Measurements from ENCODE around the gene RALGAPA2. TPM values are rescaled to one million over a fixed set of nuclear protein-coding genes. Genes with fewer than 3 reads are reported as not detected.

The RALGAPA2 gene
- total RNA-seq, 6 experiments from 2014 or later, result 2.4 to 3.7 (median 3.2) TPM

GRCh38 chr20:20608041-20608440 is 104.4 kb downstream of the RALGAPA2 start:
- no peaks in the 10 kb centered on the region for H3K4me1 Mint-ChIP-seq (ENCODE audit: low read depth)
- DNase-seq, result no peak
- peaks cover 3% of the 10 kb centered on the region; the same call in 1 of the 2 replicates for H3K27me3 Mint-ChIP-seq (ENCODE audit: insufficient read depth)
- no peaks in the 10 kb centered on the region for H3K36me3 Mint-ChIP-seq (ENCODE audit: low read depth)
- no peak overlapping the region for H3K27ac Mint-ChIP-seq
- TF ChIP-seq CTCF (IDR thresholded peaks at IDR 0.05), result no peak
- H3K9me3 Mint-ChIP-seq, result no peaks in the 10 kb centered on the region
- no peak overlapping the region for H3K4me3 Mint-ChIP-seq

GRCh38 chr20:20606881-20607280 is 105.6 kb downstream of the RALGAPA2 start:
- no peaks in the 10 kb centered on the region for H3K36me3 Mint-ChIP-seq (ENCODE audit: low read depth)
- no peak for TF ChIP-seq CTCF (IDR thresholded peaks at IDR 0.05)
- no peak overlapping the region for H3K4me3 Mint-ChIP-seq
- no peaks in the 10 kb centered on the region for H3K9me3 Mint-ChIP-seq
- no peak for DNase-seq
- peaks cover 3% of the 10 kb centered on the region; the same call in 1 of the 2 replicates for H3K27me3 Mint-ChIP-seq (ENCODE audit: insufficient read depth)
- no peak overlapping the region for H3K27ac Mint-ChIP-seq
- H3K4me1 Mint-ChIP-seq (ENCODE audit: low read depth), result no peaks in the 10 kb centered on the region

DNA sequence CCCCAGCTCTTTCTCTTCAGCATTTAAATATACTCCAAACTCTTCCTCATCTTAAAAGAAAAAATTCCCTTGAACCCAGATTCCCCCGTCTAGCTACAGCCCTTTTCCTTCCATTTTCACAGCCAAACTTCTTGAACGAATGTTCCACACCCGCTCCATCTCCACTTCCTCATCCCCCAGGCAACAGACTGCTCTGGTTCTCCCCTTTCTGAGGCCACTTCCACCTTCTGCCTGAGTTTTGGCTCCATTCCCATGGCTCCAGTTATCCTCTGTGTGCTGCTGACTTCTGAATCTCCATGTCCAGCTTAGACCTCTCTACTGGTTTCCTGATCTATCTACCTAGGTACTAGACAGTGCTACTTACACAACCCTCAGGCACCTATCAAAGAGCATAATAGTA is 106.4 kb downstream of the RALGAPA2 start:
- H3K4me3 Mint-ChIP-seq, result no peak overlapping the region
- no peaks in the 10 kb centered on the region for H3K9me3 Mint-ChIP-seq
- H3K36me3 Mint-ChIP-seq (ENCODE audit: low read depth), result no peaks in the 10 kb centered on the region
- H3K27me3 Mint-ChIP-seq (ENCODE audit: insufficient read depth), result peaks cover 3% of the 10 kb centered on the region; the same call in 1 of the 2 replicates
- no peak overlapping the region for H3K27ac Mint-ChIP-seq
- no peak for DNase-seq
- no peaks in the 10 kb centered on the region for H3K4me1 Mint-ChIP-seq (ENCODE audit: low read depth)
- no peak for TF ChIP-seq CTCF (IDR thresholded peaks at IDR 0.05)

DNA sequence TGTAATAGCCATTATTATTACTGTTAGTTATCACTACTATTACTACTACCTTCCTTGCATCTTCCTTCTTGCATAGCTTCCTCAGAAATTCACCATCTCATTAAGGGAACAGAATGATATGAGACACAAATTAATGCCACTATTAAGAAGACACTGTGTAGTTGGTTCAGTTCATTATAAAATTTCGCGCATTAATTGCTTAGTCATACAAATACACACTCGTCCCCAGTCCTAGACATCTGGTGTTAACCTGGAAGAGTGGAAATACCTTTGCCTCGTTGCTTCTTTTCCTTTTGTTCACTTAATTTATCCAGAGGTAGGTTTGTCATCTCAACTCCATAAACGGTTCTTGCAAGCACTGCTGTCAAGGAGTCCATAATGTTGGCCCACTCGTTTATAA is 107.5 kb downstream of the RALGAPA2 start:
- peaks cover 3% of the 10 kb centered on the region; the same call in 1 of the 2 replicates for H3K27me3 Mint-ChIP-seq (ENCODE audit: insufficient read depth)
- no peaks in the 10 kb centered on the region for H3K36me3 Mint-ChIP-seq (ENCODE audit: low read depth)
- H3K9me3 Mint-ChIP-seq, result no peaks in the 10 kb centered on the region
- DNase-seq, result no peak
- TF ChIP-seq CTCF (IDR thresholded peaks at IDR 0.05), result no peak
- no peak overlapping the region for H3K27ac Mint-ChIP-seq
- no peak overlapping the region for H3K4me3 Mint-ChIP-seq
- no peaks in the 10 kb centered on the region for H3K4me1 Mint-ChIP-seq (ENCODE audit: low read depth)

DNA sequence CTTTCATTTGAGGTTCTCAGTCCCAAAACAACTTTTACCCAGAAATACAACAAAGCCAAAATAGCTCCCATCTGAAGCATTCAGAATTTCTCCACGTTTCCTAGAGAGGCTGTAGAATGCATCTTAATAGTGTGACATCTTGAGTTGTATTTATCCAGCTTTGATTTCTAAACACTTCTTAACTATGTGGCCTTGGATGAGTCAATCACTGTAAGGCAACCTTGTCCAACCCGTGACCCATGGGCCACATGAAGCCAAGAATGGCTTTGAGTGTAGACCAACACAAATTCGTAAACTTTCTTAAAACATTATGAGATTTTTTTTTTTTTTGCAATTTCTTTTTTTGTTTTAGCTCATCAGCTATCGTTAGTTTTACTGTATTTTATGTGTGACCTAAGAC is 108.1 kb downstream of the RALGAPA2 start:
- no peaks in the 10 kb centered on the region for H3K36me3 Mint-ChIP-seq (ENCODE audit: low read depth)
- H3K9me3 Mint-ChIP-seq, result no peaks in the 10 kb centered on the region
- no peak for DNase-seq
- no peak overlapping the region for H3K27ac Mint-ChIP-seq
- no peak overlapping the region for H3K4me3 Mint-ChIP-seq
- H3K4me1 Mint-ChIP-seq (ENCODE audit: low read depth), result no peaks in the 10 kb centered on the region
- peaks cover 3% of the 10 kb centered on the region; the same call in 1 of the 2 replicates for H3K27me3 Mint-ChIP-seq (ENCODE audit: insufficient read depth)
- TF ChIP-seq CTCF (IDR thresholded peaks at IDR 0.05), result no peak
